Forelimb muscle (tissue), 1 donor: ENCODE measurements around the gene DCLRE1A. TPM values are rescaled to one million over a fixed set of nuclear protein-coding genes. Genes with fewer than 3 reads are reported as not detected.

Experiments used
- DNase-seq: peaks from one replicate; pipeline ENCODE4 v3.0.0-alpha.2; 2013; ENCODE audit warnings: low read depth
- polyA plus RNA-seq: library from polyadenylated mRNA; unstranded; fragments of 120-200 nt; gene quantifications from one replicate; pipeline ENCODE4 v1.2.1, GENCODE V29; 2013; ENCODE audit not compliant: insufficient read length

Gene DCLRE1A
- polyA plus RNA-seq: 5.0 TPM

DNA sequence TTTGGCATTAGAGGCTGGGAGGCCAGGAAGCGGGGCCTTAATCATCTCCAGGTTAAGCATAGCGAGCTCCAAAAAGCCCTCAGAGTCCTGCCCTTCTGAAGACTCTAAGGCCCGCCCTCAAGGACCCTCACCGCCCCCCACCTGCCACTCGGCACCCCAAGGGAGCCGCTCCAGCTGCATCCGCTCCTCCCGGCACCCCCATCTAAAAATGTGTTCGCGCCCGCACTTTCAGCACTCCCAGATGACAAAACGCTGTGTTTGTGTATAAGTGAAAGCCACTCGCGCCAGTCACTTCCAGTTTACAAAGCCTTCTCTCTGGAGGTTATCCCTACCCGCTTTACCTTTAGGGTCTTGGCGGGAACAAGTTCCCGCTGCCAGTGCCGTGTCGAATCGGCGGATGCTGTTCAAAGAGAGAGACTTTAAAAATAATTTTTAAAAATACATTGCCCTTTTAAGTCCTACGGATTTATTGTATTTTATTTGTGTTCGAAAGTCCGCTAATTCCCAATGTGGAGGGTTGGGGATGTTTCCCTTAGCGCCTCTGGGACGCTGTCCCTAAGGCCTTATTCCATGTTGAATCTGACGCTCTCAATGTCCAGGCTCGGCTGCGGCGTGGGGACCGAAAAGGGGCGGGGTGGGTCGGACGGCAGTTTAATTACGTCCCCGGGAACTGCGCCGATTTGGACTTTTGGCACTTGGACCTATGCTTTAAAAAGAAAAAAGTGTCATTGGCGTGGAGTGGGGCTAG is at the start of gene DCLRE1A, which contains the start of gene NHLRC2:
TSS of gene DCLRE1A (minus strand) at position 70 of the 748 bp plus-strand sequence. CDS start 900 bp downstream, outside the sequence.
TSS of gene NHLRC2 (plus strand) at position 649 of the 748 bp plus-strand sequence. CDS start 212 bp downstream, outside the sequence.
- DNase-seq: peak; percentile 43

DNA sequence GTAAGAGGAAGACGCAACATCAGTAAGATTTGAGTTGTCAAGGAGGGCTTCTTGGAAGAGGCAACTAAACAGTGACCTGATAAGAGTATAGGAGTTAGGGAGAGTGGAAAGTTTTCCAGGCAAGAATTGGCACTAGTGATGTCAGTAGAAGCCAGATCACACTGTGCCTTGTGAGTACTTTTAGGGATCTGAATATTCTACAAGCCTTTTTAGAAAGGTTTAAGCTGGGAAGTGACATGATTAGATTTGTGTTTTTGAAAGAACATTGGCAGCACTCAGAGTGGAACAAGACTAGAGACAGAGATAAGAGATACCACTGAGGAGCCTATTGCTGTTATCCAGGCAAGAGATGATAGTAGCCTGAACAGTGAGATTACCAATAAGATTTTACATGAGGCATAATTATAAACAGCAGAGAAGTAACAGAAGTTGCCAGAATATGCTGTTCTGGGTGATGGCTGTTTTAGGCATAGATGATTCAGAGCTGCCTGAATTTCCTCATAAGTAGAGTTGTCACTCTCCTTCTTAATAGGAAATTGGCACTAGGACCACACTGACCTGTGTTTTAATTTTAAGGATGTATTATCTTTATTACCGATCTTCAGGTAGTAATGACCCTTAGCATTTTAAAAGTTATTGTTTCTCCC is 46.2 kb upstream of the DCLRE1A start:
- no peak for DNase-seq

DNA sequence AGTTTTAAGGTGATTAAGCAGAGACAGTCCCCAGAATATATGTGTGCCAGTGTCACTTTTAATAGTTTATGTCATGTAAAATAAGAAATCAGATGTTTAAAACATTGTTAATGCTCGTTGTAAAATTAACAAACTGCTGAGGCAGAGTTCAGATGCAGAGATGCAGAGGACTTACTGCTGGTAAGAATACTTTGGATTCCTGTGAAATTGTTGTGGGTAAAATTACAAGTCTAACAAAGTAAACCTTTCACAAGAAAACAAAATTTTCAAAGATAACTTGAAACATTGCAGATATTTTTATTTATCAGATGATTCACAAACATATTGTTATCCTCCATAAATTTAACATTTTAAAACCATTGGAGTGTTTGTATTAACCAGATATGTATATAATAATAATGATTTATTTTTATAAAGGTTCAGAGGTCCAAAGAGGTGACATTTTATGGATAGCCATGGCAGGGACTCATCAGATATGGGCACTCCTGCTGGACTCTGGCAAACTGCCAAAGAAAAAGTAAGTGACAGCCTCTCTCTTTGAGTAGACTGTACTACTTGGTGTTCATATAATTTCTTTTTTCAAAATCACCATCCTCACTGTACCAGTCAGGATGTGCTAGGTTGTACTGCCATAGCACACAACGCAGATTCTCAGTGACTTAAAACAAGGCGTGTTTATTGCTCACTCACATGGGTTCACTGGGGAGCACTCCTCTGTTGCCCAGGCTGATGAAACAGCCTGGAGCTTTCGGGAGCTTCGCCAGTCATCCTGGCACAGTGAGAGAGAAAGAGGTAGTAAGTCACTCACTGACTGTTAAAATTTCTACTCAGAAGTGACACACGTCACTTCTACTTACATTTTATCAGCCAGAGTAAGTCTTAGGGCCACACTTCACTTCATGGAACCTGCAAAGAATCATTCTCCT is 44.1 kb upstream of the DCLRE1A start:
- no peak for DNase-seq

DNA sequence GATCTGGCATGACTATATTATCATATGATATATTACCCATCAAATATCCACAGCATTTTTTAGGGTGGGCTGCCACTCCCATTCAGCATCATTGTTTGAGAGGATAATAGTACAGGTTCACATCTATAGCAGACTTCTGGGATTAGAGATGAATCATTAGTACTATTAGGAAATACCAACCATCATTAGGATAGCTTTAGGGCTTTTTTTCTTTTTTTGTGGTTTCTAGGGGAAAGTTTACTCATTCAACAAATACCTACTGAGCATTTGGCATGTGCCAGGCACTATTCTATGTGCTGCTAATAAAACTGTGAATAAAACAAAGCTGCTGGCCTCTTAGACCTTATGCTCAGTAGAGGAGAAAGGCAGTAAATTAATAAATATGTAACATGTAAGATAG is 41.1 kb upstream of the DCLRE1A start:
- no peak for DNase-seq

DNA sequence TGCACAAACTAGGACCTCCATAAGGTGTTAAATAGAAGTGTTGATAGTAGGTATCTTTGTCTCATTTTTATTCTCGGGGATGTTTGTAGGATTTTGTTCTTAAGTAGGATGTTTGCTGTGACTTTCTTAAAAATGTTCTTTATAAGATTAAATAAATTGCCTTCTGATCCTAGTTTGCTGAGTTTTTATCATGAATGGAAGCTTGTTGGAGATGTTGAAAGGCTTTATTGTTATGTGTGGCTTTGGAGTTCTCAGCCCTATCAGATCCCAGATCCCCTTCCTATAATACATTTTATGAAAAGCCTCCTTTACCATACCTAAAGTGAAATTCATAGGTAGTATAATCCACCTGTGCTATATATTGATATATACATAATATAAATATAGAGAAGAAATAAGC is 40.7 kb upstream of the DCLRE1A start:
- DNase-seq: no peak

GRCh38 chr10:113893570-113893969 is 39.7 kb upstream of the DCLRE1A start:
- DNase-seq: no peak

DNA sequence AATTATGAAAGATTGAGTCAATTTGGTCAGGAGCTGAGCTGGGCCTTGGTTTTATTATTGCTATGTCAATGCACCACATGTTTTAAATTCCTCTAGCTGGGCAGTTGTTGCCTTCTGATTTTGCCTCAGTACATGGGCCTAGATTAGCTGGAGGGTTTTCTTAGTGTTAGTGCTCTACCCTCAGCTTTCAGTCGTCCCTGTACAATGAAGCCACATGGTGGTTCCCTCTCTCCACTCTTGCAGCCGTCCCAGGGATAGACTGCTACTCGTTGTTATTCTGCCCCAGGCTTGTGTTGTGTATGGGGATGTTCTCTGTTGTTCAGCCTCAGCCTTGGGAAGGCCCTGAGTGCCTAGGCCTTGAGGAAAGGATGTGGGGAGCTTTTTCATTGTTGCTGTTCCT is 37.6 kb upstream of the DCLRE1A start:
- DNase-seq: no peak

GRCh38 chr10:113890769-113891168 is 36.9 kb upstream of the DCLRE1A start:
- no peak for DNase-seq

DNA sequence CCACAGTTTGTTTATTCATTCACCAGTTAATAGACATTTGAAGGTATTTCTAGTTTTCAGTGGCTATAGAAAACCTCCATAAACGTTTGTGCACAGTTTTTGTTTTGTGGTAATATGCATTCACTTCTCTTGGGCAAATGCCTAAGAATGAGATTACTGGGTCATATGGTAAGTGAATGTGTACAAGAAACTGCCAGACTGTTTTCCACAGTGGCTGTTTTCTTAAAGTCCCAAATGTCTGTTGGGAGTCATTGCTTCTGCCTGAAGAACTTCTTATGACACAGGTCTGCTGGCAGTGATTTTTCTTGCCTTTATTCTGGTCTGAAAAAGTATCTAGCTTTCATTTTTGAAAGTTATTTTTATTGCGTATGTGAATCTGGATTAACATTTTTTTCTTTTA is 36.0 kb upstream of the DCLRE1A start:
- DNase-seq: no peak

DNA sequence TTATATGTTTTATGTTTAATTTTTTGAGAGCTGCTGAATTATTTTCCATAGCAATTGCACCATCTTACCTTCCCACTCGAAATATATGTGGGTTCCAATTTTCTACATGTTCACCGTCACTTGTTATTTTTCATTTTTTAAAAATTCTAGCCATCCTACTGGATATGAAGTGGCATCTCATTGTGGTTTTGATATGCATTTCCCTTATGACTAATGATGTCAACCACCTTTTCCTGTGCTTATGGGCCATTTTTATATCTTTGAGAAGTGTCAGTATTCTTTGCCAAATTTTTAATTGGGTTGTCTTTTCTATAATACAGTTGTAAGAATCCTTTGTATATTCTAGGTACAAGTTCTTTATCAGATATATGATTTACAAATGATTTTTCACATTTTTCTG is 28.4 kb upstream of the DCLRE1A start:
- DNase-seq: no peak

- no peak for DNase-seq
These were observed 26.4 kb upstream of the DCLRE1A start for GRCh38 chr10:113880236-113880635.

GRCh38 chr10:113879691-113880090 is 25.8 kb upstream of the DCLRE1A start:
- no peak for DNase-seq

DNA sequence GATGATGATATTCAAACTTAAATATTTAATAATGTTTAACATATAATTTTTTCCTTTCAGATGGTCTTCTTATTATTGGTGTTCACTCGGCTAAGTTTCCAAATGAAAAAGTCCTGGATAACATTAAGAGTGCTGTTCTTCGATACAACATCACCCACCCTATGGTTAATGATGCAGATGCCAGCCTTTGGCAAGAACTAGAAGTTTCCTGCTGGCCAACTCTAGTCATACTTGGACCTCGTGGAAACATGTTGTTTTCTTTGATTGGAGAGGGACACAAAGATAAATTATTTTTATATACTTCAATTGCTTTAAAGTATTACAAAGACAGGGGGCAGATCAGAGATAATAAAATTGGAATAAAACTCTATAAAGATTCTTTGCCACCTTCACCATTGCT is 22.6 kb upstream of the DCLRE1A start:
- DNase-seq: no peak

DNA sequence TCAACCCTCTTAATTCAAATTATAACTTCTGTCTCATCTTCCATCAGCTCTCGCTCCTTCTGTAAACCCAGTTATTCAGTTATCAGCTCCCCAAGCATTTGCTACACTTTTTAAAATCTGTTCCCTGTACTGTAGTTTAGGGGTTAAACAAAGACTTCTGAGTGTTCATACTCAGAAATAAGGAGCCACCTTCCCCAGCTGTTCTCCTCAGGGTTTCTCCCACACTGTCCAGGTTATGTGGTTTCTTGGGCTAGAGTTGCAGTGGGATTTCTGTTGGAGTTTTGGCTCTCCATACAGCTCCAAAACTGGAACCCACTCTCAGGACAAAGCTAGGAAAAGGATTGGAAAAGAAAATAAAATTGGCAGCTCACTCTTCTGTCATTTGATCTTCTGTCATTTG is 21.3 kb upstream of the DCLRE1A start:
- DNase-seq: no peak

DNA sequence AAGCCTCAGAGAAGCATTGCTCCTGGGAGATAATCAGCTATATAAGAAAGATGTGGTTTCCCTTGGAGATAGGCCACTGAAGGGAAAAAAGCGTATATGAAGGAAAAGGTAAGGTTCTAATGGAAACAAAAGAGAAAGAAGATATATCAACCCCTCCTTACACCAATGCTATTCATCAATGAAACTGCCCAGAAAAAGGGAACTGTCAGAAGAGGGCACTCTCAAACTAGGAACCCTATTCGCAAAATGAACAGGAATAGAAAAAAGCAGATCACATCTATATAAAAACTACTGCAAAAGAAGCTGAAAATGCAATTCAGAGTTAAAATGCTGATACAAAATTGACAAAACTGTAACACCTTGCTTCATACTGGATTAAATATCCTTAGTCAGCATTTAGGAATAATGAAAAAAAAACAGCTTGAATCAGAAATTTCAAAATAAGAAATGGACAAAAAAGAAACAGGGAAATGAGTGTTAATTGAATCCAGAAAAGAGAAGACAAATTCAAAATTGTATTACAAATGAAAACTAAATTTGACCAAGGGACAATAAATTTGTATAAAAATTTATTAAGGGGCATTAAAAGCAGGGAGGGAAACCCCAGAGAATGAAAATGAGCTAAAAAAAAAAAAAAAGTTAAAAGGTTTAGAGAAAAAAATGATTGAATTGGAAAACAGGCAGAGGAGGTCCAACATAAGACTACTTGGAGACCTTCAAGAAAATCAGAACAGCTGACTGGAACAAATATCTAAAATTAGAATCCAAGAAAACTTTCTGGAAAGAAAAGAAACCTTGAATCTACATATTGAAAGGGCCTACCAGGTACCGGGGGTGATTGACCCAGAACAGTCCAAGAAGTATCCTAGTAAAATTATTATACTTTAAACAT is 18.5 kb upstream of the DCLRE1A start:
- no peak for DNase-seq

- DNase-seq: no peak
These were observed 15.9 kb upstream of the DCLRE1A start for GRCh38 chr10:113869789-113870188.

DNA sequence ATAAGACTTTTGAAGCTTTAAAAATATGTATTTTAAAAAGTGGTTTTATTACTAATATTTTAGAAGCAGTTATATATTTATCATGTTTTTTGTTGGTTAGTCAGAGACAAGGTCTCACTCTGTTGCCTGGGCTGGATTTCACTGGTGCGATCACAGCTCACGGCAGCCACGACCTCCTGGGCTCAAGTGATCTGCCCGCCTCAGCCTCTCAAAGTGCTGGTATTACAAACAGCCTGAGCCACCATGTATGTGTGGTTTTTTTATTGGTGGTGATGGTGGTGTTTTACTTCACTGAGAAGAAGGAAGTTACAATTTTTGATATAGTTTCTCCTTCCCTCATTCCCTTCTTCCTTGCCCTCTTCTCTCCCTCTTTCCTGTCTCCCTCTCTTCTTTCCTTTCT is 14.0 kb upstream of the DCLRE1A start:
- no peak for DNase-seq

GRCh38 chr10:113866551-113867394 is 12.9 kb upstream of the DCLRE1A start:
- DNase-seq: no peak

- no peak for DNase-seq
These were observed 12.0 kb upstream of the DCLRE1A start for GRCh38 chr10:113865901-113866300.

GRCh38 chr10:113859261-113859660 is 5.4 kb upstream of the DCLRE1A start:
- no peak for DNase-seq
